TTC549 (cell line): ENCODE results near the gene GZF1.

ENCODE experiments used
- FAIRE-seq: peaks from 2 replicates; lab custom pipeline; 2012; peaks lifted over from hg19 to GRCh38; lab: Jason Lieb, UNC

The GZF1 gene

GRCh38 chr20:23361476-23362391, at the start of gene GZF1:
Gene GZF1, plus strand, starts transcription at chr20:23362182. Its CDS starts 2,202 bp downstream, at chr20:23364384.
- no peak for FAIRE-seq

DNA sequence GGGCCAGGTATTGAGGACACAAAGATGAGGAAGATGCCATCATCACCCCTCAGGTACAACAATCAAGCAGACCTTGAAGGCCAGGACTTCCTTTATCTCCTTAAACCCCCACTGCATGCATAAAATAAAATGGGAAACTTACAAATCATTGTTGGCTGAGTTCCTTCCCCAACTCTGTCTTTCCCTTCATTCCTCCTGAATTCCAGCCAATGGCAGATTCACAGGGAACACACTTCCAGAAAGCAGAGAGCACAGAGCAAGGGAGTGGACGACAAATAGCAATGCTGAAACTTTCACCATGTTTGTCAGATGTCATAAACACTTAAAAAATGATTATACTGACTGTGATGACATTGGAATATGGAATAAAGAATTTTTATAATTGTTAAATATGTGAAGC, 48.7 kb upstream of the GZF1 start:
- FAIRE-seq = no peak

DNA sequence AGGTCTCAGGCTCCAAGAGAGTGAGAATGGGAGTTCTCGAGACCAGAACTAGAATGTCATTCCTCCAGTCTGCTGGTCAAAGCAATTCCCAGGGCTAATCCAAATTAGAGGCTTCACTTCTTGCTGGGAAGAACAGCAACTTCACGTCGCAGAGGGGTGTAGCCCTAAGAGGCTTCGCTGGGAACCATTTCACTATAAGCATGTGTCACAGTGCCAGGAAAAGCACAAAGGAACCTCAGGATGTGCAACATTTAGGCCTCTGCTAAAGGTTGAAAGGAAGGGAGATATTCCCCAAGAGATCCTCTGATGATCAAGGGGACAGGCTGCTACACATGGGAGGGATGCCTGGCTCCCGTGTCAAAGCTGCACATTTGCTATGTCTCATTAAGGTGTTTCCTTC, 47.3 kb upstream of the GZF1 start:
- no peak for FAIRE-seq

- no peak for FAIRE-seq
Observed at GRCh38 chr20:23315099-23315498, 46.9 kb upstream of the GZF1 start.

DNA sequence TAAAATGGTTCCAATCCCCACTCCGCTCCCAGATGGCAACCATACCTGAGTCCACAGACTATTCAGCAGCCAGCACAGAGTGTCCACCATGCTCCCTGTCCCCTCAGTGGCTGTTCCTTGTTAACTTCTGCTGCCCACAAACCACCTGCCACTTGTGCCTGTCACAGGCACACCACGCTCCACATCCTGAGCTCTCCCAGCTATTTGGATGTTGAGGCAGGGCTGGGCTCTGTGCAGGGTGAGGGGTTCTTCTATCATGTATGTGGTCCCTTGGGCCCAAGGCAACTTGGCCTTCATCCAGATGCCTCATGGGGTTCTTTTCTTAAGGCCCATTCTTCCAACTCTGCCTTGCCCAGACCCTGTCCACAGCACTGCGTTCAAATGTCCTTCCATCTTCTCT, 45.4 kb upstream of the GZF1 start:
- no peak for FAIRE-seq

DNA sequence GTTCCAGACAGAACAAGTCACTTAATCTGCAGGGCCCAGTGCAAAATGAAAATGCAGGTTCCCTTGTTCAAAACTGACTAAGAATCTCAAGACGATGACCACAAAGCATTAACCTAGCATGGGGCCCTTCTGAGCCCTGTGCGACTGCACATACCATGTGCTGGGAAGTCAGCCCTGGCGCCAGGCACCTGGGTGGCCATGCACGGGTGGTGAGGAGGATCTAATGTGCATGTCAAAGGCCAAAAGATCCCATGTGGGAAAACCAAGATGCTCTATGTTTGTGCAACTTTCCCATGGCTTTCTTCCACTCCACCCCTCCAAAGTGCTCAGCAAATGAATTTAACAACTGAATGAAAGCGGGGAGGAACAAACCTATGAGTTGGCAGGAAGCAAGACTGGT, 44.9 kb upstream of the GZF1 start:
- no peak for FAIRE-seq

GRCh38 chr20:23318347-23318746, 43.6 kb upstream of the GZF1 start:
- FAIRE-seq = no peak

GRCh38 chr20:23320317-23320716, 41.7 kb upstream of the GZF1 start:
- no peak for FAIRE-seq

DNA sequence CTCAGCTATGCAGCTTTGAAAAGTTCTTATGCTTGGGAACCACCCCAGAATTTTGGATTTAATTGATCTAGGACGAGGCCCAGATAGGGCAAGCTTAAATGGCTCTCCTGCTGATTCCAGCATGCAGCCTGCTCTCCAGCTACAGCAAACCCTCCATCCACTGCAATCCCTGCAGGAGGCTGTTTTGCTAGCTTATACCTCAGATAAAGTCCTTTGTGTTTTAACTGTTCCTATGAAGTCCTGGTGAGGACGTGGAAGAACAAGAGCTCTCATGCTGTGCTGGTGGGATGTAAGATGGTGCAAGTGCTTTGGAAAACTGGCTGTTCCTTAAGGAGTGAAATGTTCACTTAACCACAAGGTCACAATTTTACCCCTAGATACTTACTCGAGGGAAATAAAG, 36.9 kb upstream of the GZF1 start:
- FAIRE-seq = no peak

DNA sequence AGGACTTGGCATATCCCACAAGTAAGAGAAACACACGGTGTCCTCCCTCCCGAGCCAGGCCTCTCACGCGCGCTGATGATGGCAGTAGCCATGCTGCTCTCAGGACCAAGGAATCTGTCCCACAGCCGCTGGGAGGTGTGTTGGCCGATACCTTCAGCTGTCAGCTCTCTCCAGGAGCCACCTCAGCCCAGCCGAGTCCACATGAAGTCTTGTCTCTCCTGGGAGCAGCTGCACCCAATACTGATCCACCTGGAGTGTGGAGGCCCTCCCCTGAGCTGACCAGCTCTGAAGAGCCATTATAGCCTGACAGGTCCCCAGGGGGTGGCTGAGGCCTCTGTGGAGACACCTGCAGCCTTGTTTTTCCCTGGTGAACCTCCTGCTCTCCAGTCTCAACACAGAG, 35.2 kb upstream of the GZF1 start:
- FAIRE-seq = no peak

DNA sequence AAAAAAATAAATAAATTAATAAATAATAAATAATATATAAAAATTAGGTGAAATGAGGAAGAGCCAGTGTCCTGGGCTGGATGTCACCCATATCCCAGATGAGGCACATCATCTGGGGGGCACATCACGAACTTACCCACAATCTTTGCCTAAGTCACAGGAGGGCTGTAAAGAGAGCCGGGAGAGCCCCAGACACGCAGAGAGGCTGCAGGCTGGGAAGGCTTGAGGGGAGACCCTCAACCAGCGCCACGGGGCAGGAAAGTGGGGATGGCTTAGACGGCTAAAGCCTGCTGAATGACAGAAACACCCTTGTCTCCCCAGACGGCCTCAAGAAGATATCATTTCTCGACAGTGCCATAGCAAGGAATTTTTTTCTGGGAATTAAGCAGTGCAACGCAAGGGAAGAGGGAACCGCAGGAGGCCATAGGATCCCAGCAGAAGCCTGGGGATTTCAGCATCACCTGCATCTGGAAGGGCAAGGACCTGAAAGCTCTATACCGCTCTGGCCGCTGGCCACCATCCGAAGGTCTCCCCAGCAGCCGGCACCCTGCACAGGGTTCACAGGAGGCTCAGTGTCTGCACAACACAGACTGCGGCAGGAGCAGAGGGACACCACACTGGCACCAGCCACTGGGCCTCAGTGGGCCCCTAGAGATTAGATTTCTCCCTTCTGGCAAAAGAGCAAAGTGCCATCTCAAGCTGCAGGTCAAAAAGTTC, 34.2 kb upstream of the GZF1 start:
- FAIRE-seq = no peak

GRCh38 chr20:23331450-23332350, 30.3 kb upstream of the GZF1 start:
- FAIRE-seq = no peak

GRCh38 chr20:23332467-23332866, 29.5 kb upstream of the GZF1 start:
- no peak for FAIRE-seq

- FAIRE-seq = no peak
Observed at GRCh38 chr20:23334111-23334510, 27.9 kb upstream of the GZF1 start.

- no peak for FAIRE-seq
Observed at GRCh38 chr20:23335521-23335920, 26.5 kb upstream of the GZF1 start.

- no peak for FAIRE-seq
Observed at GRCh38 chr20:23336476-23336875, 25.5 kb upstream of the GZF1 start.

DNA sequence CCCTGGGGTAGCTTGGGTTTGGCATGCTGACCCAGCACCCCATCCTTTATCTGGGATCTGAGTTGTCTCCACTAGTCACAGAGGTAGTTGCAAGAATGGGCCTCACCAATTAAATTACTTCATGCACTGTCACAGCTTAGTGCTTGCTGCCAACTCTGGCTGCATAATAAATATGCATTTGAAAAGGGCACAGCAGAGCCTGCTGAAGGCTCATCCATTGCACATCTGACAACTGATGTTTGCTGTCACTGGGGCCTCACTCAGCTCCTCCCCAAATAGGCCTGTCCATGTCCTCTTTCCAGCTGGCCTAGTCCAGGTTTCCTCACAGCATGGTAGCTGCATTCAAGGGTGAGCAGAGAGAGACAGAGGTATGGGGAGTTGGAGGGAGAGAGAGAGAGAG, 24.7 kb upstream of the GZF1 start:
- FAIRE-seq = no peak

GRCh38 chr20:23339986-23340385, 22.0 kb upstream of the GZF1 start:
- no peak for FAIRE-seq

GRCh38 chr20:23340524-23340923, 21.5 kb upstream of the GZF1 start:
- no peak for FAIRE-seq

GRCh38 chr20:23341073-23341472, 20.9 kb upstream of the GZF1 start:
- FAIRE-seq = no peak

GRCh38 chr20:23343590-23343989, 18.4 kb upstream of the GZF1 start:
- FAIRE-seq = no peak

DNA sequence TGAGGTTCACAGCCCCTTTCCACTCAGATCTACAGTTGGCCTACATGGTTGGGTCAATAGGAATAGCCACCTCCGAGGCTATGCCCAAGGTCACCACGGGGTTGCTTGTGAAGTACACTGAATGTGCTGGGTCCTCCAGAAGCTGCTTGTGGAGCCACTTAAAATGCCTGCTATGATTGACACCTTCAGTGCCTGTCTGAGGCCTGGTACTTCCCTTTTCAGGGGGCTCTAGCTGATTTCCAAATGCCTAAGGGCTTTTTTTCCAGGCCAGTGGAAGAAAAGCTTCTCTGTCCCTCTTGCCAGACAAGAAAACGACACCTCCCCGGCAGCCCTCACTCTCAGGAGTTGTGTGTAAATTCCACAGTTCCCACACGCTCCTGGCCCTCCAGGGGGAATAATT, 17.6 kb upstream of the GZF1 start:
- FAIRE-seq = no peak

- FAIRE-seq = no peak
Observed at GRCh38 chr20:23346002-23346401, 16.0 kb upstream of the GZF1 start.
